ENCODE measurements around the gene ACTR3C.
"Not testable (repeated sequence)": the region's sequence is repeated elsewhere in the genome, so short reads cannot be mapped to it uniquely, and the experiment has no call there.

ACTR3C gene

DNA sequence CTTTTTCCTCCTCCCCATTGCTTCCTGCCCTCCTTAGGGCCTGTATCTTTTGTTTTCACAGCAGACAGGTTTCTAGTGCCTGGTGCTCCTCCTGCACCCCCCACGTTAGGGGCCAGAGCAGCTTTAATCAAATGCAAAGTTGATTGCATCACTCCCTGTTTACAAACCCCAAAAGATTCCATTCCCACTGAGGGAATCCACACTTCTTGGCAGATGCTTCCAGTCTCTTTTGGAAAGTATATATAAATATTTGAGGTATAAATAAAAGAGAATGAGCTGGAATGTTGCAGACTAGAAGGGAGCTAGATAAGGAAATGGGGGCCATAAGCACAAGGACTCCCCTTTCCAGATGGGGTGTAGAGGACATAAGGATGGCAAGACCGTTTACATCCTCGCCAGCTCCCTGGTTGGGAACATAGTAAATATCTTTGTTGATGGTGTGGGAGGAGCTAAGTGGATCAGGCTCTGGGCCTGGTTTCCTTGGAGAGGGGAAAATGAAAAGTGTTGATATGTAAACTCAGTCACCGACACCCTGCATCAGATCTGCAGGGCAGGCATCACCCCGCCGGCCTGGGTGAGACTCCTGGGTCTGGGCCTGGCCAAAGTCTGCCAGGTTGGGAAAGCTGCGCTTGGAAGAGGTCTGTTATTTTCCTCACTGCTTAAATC, 11.9 kb upstream of the ACTR3C start:
- no peak for DNase-seq

DNA sequence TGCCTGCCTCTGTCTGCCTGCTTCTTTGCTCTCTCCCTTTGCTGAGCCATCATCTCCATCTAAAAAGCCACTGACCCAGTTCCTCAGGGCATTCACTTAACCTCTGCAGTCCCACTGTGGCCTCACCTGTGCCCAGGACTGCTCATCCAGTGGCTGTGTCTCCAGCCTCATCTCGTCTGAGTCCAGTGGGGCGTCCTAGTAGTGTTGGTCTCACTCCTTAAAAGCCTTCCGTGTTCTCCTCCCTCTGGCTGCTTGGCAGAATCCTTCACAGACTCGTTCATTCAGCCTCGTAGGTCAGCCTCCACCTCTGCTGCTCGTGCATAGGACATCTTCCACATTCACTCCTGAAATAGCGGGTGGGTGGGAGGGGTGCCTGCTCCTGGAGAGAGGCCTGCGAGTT, 10.8 kb upstream of the ACTR3C start:
- DNase-seq, result no peak

DNA sequence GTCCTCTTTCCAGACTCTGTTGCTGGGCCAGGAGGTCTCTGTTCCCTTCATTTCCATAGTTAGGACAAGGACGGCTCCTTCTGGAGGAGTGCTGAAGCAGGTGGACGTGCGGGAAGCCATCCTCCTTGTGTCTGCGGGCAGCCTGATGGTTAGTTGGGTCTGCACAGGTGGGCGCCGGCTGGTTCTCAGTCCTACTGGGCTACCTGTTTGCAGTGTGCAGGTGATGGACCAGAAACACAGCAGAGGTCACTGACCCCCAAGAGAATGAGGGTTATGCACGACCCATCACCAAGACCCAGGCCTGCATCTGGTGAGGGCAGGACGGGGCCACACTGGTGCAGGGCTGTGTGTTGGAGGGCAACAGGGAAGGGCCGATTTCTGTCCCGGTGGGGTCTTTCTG, 10.3 kb upstream of the ACTR3C start:
- DNase-seq, result no peak

DNA sequence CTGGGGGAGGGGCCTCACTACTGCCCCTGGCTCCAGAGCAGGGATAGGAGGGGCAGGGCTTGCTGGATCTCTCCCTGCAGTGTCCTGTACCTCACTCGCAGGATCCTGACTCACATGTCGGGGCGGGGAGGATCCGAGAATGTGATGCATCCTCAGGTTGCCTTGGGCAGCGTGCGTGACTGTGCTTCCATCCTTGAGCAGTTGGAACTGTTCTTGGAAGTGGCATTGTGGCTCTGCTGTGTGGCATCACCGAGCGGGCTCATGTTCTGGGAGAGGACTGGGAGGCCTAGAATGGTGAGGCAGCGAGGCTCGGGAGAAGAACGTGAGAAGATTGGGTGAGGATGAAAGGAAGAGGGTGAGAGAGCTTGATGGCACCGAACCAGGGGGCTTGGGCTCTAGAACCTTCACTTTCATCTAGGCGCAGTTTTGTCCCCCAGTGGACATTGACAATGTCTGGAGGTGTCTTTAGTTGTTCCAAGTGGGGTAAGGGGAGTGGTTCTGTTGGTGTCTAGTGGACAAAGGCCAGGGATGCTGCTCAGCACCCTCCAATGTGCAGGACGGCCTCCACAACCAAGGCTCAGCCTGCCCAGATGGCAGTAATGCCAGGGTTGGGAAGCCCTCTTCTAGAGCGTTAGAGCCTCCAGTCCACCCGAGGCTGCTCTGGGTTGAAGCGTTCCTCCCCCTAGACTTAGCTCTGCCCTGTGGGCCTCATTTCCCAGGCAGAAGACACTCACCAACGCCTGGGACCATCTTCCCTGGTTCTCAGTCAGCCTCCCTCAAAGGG, 9.7 kb upstream of the ACTR3C start:
- no peak for DNase-seq

DNA sequence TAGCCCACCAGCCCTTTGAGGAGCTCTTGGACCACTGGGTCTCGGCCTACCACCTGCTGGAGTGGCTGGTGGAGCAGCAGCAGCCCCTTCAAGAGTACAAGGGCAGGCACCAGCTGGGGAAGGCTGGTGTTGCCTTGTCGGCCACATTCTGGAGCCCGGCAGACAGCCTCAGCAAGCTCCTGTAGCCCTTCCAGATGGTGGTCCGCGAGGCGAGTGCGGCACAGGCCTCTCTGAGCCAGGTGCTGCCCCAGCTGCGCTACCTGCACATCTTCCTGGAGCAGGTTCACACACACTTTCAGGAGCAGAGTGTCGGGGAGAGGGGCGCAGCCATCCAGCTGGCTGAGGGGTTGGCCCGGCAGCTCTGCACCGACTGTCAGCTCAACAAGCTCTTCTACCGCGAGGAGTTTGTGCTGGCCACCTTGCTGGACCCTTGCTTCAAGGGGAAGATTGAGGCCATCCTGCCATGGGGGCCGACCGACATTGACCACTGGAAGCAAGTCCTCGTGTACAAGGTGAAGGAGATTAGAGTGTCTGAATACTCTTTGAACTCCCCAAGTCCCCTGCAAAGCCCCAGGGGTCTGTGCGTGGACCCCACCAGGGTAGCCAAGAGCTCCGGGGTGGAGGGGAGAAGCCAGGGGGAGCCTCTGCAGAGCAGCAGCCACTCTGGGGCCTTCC, 7.0 kb upstream of the ACTR3C start:
- no peak for DNase-seq

DNA sequence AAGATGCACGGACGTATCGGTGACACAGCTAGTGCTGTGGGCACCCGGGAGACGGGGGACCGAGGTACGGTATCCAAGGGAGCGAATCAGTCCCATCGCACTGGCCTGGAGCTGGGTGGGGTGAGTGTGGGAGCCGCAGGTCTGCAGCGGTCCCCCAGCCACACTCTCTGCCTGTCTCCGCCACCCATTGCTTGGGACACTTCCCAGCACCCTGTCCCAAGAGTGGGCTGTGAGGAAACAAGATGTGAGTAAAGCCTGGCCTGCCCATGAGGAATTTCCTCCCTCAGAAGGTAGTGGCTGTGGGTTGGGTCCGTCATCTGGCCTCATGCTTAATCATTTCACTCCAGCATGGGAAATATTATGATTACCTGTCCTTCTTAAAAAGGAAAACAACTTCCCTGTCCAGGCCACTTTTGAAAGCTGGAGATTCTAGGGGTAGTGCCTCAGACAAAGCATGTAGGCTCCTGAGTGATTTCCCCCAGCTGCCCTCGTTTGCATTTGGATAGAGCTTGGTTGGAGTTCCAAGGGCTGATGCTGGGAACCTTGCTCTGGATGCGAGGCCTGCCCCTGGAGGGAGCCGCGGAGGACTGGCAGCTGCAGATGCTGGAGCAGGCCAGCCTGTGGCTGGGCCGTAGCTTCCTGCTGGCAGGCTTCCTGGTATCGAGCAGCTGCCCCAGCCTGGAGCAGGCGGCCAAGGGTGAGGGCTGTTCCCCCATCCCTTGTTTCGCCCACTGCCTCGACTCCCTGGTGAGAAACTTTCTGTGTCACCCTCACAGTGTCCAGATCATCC, 6.2 kb upstream of the ACTR3C start:
- DNase-seq, result no peak

DNA sequence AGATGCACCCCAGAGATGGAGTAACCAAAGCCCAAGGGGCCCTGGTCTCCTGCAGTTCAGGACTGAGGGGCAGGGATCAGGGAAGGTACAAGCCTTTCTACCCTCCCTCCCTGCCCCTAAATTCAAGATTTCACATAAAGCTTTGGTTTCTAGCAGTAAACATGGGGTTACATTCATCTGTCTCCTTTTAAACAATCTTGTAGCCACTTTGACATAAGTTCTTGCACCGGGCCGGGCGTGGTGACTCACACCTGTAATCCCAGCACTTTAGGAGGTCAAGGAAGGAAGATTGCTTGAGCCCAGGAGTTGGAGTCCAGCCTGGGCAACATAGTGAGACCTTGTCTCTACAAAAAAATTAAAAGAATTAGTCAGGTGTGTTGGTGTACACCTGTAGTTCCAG, 4.0 kb upstream of the ACTR3C start:
- no peak for DNase-seq

DNA sequence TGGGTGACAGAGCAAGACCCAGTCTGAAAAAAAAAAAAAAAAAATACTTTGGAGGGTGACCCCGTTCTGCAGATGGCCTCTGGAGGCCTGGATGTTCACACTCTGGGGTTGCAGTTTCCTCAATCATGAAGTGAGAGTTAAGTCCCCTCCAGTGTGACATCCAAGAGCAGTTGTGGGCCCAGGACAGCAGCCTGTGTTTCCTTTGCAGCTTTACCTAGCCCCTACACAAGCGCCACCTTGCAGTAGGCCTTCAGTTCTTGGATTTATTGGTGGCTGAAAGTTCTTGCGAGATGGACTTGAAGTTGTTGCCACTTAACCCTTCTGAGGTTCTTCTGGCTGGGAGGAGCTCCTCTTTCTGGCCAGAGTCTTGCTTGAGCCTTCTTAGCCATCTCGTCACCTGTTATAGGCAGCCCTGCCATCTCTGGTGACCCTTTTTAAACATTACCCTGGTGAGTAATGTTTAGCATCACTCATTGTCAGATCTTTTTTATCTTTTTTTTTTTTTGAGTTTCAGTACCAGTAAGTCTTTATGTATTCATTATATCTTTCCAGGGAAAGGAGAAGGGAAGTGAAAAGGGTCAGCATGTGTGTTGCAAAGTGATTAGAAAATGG, 3.4 kb upstream of the ACTR3C start:
- DNase-seq, result no peak

DNA sequence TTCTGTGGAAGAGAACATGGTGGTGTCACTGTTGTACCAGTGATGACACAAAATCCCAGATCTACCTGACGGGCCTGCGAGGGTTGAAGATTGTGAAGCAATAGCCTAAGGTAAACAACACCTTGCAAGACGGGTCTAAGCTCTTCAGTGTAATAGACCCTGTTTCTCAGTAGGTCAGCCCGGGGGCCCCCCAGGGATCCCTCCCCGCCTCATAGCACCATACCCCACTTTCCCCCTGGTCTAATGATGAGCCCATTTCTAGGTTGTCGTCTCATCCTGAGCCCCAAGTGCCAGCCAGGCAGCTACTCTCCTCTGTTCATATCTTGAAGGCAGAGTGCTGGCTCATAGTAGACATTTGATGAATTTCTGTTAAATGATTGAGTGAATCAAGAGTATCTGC, 2.6 kb upstream of the ACTR3C start:
- no peak for DNase-seq

DNA sequence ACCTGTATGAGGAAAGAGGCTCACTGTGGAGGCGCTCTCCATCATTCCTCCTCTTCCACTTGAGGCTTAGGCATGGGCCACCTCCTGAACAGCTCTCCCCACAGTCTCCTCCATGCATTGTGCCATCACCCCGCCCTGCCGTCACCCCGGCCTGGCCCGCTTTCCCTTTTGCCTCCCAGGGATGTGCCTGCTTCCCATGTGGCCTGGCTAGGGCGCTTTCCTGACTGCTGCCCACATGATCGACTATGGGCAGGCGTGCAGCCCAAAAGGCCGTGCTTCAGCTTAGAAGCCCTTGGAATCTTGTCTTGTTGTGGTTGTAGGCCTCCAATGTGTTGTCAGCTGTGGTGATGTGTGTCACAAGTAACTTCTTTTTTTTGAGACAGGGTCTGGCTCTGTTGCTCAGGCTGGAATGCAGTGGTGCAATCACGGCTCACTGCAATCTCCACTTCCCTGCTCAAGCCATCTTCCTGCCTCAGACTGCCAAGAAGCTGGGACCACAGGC, 1.8 kb upstream of the ACTR3C start:
- no peak for DNase-seq

DNA sequence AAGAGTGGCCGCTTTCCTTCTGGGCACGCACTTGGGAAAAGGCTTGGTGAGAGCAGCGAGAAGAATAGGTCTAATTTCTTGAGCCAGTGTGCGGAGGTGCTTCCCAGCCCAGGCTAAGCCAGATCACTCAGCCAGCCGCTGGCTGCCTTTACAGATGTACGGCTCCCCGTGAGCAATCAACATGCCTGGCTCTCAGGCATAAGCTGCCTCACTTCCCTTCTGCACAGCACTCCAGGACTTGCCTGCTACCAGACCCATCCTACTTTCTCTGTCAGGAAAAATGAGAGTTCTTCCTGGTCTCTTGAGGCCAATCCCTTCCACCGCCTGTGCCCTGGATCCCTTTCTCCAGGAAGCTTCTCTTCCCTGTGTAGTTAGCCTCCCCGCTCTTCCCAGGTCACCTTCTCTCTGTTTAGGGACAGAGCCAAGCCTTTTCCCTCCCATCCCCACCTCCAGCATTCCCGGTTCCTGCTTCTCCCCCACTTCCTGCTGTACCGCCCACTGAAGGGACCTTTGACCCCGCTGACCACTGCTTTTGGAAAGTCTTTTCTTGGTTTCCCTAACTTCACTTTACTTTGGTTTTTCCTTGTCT, 1.1 kb upstream of the ACTR3C start:
- DNase-seq, result peak; percentile 19

DNA sequence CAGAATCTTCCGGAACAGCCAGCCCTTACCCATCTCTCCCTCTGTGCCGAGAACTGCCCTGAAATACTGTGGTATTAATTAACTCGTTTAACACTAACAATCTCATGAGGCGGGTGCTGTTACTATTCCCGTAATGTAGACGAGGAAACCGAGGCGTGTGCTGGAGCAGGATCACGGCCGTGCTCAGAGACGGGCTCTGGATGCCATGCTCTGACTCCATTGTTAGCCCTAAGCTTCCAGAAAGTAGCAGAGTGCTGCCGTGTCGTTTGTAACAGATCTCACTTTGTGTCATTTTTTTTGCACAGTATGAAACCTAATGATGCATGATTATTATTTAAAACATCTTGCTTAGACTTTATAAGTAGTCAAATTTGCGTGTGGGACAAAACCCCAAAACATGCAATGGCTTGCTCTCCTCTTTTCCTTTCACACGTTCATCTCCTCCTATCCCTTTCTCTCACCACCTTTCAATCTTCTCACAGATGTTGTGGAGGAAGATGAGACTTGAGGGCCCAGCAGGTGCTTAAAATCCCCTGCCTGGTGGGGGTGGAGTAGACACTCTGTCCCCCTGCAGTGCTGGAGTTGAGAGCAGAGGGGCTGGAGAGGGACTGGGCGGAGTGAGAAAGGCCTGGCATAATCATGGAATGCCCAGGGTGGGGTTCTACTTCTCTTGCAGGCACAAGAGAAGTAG, 482 bp upstream of the ACTR3C start:
- no peak for DNase-seq

DNA sequence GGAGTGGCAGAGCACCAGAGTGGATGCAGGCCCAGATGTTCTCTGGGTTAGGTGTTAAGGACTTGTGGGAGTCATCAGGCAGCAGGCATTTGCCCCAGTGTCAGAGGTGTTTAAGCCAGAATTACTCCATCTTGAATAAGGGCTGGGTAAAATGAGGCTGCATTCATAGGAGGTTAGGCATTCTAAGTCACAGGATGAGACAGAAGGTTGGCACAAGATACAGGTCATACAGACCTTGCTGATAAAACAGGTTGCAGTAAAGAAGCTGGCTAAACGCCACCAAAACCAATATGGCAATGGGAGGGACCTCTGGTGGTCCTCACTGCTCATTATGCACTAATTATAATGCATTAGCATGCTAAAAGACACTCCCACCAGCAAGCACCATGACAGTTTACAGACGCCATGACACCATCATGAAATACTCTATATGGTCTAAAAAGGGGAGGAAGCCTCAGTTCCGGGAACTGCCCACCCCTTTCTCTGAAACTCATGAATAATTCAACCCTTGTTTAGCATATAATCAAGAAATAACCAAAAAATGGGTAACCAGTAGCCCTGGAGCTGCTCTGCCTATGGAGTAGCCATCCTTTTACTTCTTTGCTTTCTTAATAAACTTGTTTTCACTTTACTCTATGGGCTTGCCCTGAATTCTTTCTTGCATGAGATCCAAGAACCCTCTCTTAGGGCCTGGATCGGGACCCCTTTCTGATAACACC, 1.1 kb downstream of the ACTR3C start:
- peak; percentile 52 for DNase-seq

DNA sequence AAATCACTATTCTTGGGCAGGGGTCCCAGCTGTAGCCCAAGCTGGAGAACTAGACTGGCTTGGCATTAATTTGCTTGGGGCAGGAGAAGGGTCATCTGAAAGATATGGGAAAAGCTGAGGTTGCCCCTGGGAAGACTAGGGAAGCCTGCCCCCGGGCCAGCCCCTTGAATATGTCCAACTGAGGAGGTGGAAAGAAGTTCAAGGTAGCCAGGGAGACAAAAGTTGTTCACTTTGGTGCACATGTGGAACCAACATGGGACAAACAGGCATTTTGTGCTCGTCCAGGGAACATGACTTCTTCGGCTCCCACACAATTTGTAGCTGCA, 1.6 kb downstream of the ACTR3C start:
- no peak for DNase-seq

DNA sequence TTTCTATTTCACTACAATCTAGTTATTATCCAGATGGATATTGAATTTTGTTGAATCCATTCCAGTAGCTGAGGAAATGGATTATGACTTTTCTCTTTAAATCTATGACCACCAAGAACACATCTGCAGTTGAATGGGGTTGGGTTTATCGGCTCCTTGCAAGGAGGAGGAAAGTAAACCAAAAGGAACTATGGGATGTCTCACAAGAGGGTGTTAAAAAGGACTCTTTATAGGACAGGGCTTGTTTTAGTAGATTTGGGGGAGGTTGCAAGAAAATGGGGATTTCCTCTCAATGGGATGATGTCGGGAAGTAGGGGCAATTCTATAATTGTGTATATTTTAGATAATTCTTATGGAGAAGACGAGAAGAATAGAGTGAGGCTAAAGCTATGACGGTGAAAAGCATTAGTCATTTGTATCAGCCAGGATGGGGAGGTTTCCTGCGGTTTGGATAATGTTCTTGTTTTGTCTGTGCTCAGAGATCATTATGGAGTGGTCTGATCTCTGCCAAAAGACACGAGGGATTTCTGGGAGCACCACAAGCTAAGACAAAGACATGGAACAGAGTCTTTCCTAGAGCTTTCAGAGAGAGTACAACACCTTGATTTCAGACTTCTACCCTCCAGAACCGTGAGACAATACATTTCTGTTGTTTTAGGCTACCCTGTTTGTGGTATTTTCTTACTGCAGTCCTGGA, 5.4 kb downstream of the ACTR3C start:
- no peak for DNase-seq

DNA sequence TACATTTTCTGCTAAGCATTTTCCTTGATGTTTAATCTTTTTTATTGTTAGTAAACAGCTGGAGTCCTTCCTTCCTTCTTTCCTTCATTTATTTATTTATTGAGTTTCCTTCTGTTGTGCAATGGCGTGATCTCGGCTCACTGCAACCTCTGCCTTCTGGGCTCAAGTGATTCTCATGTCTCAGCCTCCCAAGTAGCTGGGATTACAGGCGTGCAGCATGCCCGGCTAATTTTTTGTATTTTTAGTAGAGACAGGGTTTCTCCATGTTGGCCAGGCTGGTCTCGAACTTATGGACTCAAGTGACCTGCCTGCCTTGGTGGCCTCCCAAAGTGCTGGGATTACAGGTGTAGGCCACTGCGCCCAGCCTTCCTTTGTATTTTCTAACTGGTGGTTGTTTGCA, 6.4 kb downstream of the ACTR3C start:
- not testable (repeated sequence) for DNase-seq

DNA sequence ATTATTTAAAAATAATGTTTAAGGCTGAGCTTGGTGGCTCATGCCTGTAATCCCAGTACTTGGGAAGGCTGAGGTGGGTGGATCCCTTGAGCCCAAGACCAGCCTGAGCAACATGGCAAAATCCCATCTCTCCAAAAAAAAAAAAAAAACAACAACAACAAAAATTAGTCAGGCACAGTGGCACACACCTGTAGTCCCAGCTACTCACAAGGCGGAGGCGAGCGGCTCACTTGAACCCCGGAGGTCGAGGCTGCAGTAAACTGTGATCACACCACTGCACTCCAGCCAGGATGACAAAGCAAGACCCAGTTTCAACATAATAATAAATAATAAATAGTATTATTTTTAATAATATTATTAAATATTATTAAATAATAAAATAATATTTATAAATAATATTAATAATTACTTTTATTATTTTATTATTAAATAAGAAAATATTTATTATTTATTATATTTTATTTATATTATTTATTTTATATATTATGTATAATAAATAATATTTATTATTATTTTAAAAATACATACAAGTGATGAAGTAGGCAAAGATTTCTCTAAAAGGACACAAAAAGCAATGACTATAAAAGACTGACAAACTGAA, 8.6 kb downstream of the ACTR3C start:
- DNase-seq, result no peak

DNA sequence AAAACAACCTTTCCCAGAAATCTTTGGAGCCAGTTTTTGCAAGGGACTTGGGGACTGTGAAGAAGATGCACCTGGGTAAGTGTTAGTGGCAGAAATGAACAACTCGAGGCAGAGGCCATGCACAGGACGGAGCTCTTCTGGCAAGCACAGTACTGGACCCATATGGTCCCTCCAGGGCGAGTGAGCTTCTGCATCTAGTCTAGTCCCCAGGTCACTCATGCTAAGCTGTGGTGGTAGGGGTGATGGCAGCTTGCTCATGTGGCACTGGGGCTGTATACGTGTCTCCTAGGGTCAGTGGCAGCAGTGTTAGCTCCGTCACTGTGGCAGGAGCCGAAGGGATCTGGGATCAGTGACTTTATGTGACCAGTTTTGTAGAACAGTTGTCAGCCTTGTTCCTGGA, 9.5 kb downstream of the ACTR3C start:
- no peak for DNase-seq

DNA sequence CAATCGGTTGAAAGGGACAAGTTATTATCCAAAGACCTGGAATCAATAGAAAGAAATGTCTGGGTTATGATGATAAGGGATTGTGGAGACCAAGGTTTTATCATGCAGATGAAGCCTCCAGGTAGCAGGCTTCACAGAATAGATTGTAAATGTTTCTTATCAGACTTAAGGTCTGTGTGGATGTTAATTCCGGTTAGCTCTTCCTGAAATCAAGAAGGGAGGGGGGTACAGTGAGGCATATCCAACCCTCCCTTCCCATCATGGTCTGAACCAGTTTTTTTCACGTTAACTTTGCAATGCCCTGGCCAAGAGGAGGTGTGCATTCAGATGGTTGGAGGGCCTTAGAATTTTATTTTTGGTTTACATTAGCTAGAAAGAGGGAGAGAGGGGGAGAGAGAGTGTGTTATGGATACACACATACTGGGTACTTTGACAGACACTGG, 10.0 kb downstream of the ACTR3C start:
- no peak for DNase-seq
